Mesenteric fat pad (tissue), 1 donor: ENCODE data around the gene ANKH. TPM values are rescaled to one million over a fixed set of nuclear protein-coding genes. Genes with fewer than 3 reads are reported as not detected.
A peak's percentile ranks its signal among the peaks of the same experiment; 100 is the strongest.
"Not testable (repeated sequence)": the region's sequence is repeated elsewhere in the genome, so short reads cannot be mapped to it uniquely, and the experiment has no call there.

ENCODE experiments used
- DNase-seq: peaks from one replicate; pipeline ENCODE4 v3.0.0-alpha.2; 2020; ENCODE audit warnings: low spot score
- long read RNA-seq: library from polyadenylated mRNA; unstranded; transcript quantifications from one replicate; pipeline ENCODE4 v2.0.0, GENCODE V29; 2020
- total RNA-seq: library from RNA; stranded (reverse); fragmentation: NEBNext Ultra II Directional; extraction: Animal tissue kit (Norgen Biotek cat#: 25700); gene quantifications from one replicate; pipeline ENCODE4 v1.2.1, GENCODE V29; 2021
- donor health status: DM: yes; HTN: yes; CAD: no.

ANKH gene
- 78.1 TPM for total RNA-seq
- long read RNA-seq, partial matches to known transcripts: 9 of 43 reads
- long read RNA-seq, other reads (novel, unspliced or antisense): 33 of 43 reads

DNA sequence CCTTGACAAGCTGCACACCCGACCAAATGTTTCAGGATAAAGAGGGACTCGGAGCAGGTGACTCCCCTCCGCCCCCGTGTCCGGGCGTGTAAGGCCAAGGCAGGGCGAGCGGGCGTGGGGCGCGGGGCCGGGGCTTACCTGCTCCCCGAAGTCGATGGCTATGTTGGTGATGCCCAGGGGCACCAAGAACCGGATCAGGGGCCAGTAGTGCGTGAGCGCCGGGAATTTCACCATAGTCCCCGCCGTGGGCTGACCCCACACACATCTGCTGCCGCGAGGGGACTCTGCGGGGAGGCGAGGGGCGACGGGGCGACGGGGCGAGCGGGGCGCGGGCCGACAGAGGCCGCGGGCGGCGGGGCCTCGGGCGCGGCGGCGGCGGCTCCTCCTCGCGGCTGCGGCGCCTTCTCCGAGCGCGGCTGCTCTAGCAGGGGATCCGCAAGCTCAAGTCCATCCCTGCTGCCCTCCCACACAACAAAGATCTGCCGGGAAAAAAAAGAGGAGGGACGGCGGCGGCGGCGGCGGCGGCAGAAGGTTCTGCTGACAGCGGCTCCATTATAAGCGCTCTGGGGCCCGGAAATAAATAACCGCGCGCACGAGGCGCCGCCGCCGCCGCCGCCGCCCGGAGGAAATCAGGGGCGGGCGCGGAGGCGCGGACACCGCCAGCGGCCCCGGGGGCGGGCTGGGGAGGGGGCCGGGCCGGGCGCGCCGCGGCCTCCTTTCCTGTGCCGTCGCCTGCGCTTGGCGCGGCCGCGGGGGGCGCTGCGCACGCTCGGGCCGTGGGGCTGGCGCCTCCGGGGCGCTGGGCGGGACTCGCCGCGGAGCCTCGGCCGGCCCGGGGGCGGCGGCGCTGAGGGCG is at the start of gene ANKH:
Gene ANKH, minus strand, starts transcription at position 565 of the 856 bp plus-strand sequence. Its CDS starts 331 bp downstream, at position 234.
- DNase-seq: peak; percentile 93

- no peak for DNase-seq
Measured at GRCh38 chr5:14920121-14920520, 48.5 kb upstream of the ANKH start.

GRCh38 chr5:14919106-14919505 is 47.5 kb upstream of the ANKH start:
- not testable (repeated sequence) for DNase-seq

GRCh38 chr5:14917719-14918118 is 46.1 kb upstream of the ANKH start:
- DNase-seq: no peak

GRCh38 chr5:14915291-14915952 is 43.8 kb upstream of the ANKH start:
- DNase-seq: no peak

DNA sequence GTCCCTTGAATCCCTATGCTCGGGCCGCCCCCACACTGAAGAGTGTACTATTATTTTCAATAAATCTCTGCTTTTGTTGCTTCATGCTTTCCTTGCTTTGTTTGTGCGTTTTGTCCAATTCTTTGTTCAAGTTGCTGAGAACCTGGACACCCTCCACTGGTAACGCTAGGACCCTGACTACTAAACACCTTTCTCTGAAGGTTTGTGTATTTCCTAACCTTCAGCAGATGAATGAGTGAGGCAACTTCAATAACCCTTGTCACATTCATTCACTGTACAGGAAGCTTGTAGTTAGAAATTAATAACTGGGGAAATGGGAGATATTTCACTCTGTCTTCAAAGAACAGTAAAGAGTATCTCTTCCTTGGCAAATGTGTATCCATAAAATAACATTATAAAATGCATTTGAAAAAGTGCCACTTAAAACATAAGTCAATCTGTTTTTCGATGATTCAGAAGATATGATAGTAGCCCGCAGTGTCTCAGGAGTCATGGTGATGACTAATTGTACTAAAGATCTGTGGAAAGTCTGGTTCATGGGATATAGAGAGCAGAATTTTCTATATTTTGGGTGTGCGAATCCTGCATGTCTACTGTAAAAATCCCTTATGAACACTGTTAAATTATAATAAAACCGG is 43.2 kb upstream of the ANKH start:
- no peak for DNase-seq

DNA sequence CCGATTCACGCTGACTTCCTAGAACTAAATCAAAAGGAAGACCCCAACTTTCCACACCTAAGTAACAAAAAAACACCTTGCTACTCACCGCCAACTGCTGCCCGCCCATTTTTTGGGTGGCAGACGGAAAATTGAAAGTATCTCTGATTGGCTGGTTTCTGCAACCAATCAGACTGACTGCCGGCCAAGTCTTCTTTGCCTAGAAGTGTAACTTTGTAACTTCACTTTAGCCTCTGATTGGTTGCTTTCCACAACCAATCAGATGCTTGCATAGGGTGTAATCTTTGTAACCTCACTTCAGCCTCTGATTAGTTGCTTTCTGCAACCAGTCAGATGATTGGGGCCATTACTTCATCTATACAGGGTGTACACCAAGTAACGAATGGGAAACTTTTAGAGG is 42.6 kb upstream of the ANKH start:
- no peak for DNase-seq

DNA sequence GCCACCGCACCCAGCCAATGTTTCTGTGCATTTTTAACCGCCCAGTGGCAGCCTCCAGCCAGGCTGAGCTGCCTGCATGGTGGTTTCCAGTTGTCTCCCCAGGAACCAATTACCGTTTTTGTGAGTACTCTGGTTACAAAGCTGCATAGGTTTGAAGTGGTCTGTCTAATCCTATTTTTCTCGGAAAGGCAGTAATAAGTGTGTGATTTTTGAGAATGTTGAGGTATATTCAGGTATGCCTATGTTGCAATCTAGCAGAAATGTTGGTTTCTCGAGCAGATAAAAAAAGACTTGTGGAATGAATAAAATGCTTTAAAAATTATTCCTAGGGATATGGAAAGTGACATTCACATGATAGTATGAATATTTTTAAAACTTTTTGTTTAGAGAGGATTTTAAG is 41.5 kb upstream of the ANKH start:
- no peak for DNase-seq

GRCh38 chr5:14912206-14912605 is 40.6 kb upstream of the ANKH start:
- no peak for DNase-seq

GRCh38 chr5:14909369-14909768 is 37.8 kb upstream of the ANKH start:
- DNase-seq: no peak

DNA sequence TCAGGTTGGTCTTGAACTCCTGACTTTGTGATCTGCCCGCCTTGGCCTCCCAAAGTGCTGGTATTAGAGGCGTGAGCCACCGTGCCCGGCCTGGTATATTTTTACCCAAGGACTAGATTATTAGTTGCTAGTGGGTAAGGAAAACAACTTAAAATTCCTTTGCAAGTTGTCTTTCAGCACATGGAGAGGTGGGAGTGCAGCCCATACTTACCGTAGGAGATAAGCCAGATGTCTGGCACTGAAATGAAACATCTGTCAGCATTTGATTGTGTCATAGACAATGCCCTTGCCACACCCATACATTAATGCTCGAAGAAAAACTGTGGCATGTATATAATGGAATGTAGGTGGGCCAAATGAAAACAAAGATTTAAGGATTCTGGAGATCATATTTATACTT is 36.6 kb upstream of the ANKH start:
- DNase-seq: no peak

- DNase-seq: no peak
Measured at GRCh38 chr5:14906628-14907027, 35.0 kb upstream of the ANKH start.

- no peak for DNase-seq
Measured at GRCh38 chr5:14902826-14903560, 31.4 kb upstream of the ANKH start.

DNA sequence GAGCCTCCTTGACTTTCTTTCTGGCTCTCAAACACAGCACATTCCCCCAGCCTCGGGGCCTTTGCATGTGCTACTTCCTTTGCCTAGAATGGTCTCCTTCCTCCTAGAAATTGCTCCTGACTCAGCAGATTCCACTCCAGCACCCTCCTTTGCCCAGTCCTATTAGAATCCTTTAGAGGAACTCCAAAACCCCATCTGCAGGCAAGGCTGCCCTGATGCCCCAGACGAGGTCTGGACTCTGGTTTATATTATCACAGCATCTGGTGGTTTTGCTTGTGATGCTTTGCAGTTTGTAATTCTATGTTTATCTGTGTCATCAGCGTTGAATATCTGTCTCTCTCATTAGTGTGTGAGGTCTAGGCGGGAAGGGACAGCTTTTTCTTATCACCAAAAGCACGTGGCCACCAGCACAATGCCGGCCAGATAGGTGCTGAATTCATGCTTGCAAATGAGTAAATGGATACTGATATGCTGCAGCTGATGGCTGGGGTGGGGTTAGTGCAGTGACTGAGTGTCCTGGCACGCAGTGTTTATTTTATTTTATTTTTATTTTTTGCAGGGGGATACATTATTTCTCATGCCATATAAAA is 30.0 kb upstream of the ANKH start:
- no peak for DNase-seq

- no peak for DNase-seq
Measured at GRCh38 chr5:14900693-14901461, 29.3 kb upstream of the ANKH start.

DNA sequence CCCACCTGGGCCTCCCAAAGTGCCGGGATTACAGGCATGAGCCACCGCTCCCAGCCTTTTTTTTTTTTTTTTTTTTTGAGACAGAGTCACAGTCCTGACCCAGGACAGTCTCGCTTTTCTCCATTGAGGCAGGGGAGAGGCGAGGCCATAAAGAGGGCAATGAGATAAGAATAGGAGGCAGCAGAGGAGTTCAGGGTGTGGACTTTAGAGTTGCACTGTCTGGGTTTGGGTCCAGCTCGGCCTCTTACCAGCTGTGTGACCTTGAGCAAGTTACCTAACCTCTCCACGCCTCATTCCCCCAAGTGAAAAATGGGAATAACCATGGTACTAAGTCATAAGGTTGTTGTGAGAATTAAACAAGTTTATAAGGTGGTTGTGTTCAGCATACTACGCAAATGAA is 24.6 kb upstream of the ANKH start:
- no peak for DNase-seq

DNA sequence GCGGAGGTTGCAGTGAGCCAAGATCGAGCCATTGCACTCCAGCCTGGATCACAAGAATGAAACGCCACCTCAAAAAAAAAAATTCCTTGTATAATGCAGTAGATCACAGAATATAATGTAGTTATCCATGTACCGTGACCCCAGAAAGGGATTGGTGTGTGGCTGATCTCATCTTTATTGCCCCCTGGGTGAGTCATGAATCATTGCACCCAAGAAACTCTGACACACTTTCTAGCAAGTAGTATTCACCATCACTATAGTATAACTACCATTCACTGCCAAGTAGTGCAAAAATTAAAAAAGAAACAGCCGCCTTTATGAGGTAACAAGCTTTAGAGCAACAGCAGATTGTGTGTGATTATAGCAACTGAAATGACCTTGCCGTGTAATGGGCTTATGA is 23.7 kb upstream of the ANKH start:
- no peak for DNase-seq

DNA sequence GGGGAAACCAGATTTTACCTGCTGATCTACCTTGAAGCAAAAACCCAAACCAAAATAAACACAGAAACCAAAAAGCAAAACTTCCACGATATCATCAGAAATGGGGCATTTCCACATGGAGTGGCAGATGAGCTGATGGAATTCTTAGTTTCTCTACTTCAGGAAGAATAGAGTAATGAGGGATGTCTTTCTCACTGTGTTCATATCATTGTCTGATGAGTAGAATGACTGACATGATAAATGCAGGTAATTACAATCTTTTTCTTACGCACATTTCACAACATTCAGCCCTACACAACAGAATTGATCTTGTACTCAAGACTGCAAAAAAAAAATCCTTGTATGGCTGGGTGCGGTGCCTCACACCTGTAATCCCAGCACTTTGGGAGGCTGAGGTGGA is 23.2 kb upstream of the ANKH start:
- no peak for DNase-seq

- DNase-seq: no peak
Measured at GRCh38 chr5:14893381-14893780, 21.8 kb upstream of the ANKH start.

DNA sequence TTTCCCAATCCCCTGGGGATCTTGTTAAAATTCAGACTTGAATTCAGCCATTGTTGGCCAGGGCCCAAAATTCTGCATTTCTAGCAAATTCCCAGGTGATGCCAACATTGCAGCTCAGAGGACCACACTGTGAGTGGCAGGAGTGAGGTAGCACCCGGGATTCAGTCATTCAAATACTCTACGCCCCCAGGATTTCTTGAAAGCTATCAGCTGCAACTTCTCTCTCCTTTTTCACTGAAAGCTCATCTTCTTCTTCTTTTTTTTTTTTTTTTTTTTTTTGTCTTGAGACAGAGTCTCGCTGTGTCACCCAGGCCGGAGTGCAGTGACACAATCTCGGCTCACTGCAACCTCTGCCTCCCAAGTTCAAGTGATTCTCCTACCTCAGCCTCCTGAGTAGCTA is 19.3 kb upstream of the ANKH start:
- no peak for DNase-seq
